ENCODE results near the gene RING1.

- TF ChIP-seq POLR2AphosphoS5 (IDR thresholded peaks at IDR 0.05; ENCODE audit: low read depth, low read length) = no peak
- no peak for TF ChIP-seq POLR2A (IDR thresholded peaks at IDR 0.05; ENCODE audit: low read depth, low read length)
- TF ChIP-seq TAF1 (IDR thresholded peaks at IDR 0.05; ENCODE audit: borderline replicate concordance, low read depth, low read length) = no peak
Observed at GRCh38 chr6:33195304-33196165, 12.8 kb upstream of the RING1 start.
